Measurements from ENCODE around the gene TAC3.
"Not testable (repeated sequence)": the region's sequence is repeated elsewhere in the genome, so short reads cannot be mapped to it uniquely, and the experiment has no call there.

GRCh38 chr12:56965997-56966642 lies 50.2 kb downstream of the TAC3 start:
- TF ChIP-seq CTCF, POLR2A (IDR thresholded peaks at IDR 0.05): not testable (repeated sequence)
